ENCODE data around the gene KDM2A.

DNA sequence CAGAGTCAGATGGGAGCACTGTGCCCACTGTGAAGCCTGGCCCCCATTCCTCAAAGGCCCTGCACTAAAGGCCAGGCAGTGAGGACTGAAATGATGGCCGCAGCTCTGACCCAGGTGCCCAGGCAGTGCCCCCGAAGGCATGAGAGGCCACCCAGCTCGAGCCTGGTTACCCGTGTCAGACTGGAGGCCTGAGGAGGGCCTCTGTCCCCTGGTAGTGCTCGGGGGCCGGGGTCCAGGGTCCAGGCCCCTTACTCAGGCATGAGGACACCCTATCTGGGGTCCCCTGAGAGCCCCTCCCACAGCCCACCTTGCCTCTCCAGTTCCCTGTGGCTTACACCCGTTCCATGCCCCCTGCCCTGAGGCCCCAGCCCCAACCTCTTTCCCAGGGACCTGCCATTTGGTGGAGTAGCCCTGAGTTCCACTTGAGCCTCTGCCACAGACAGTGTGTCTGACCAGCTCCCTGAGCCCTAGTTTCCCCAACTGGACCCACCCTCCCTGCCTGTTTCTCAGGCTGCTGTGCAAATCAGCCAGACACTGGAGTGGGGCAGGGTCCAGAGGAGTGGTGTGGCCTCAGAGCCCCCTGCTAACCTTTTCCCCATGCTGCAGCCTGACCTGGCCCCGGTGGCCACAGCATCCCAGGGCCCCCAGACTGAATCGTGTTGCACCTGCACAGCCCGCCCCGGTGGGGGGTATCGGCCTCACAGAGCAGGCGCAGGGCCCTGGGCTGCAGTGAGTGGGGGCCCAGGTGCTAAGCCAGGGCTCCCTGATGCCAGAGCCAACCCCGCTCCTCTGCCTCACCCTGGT, 159.3 kb downstream of the KDM2A start:
- TF ChIP-seq JUN (IDR thresholded peaks at IDR 0.05; ENCODE audit: borderline replicate concordance, insufficient read depth, insufficient read length, low read depth) (no peak), CTCF (IDR thresholded peaks at IDR 0.05; ENCODE audit: extremely low read depth in 1 of 2, insufficient read depth in 1 of 2, low read depth in 1 of 2, low read length in 2 of 2) (no peak), POLR2A (IDR thresholded peaks at IDR 0.05; ENCODE audit: low read depth, low read length) (no peak), POLR2AphosphoS5 (IDR thresholded peaks at IDR 0.05; ENCODE audit: insufficient read depth, low read depth, low read length) (no peak), EZH2 (IDR thresholded peaks at IDR 0.05; ENCODE audit: borderline replicate concordance, low read depth, low read length, severe bottlenecking) (no peak), MYC (IDR thresholded peaks at IDR 0.05; ENCODE audit: low read depth, low read length) (no peak), GATA2 (IDR thresholded peaks at IDR 0.05; ENCODE audit: insufficient read depth, insufficient read length, low read depth, low read length) (no peak)
- TF ChIP-seq, protein P1, sequence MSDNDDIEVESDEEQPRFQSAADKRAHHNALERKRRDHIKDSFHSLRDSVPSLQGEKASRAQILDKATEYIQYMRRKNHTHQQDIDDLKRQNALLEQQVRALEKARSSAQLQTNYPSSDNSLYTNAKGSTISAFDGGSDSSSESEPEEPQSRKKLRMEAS (IDR thresholded peaks at IDR 0.05; ENCODE audit: insufficient read depth, insufficient read length) = no peak
